Stimulated activated CD4-positive, alpha-beta T cell treated with anti-CD3 and anti-CD28 coated beads, Interleukin-4, amount 100 ng/mL, for 24 hours (primary cell): ENCODE results near the gene EPHA4.

Source experiments
- DNase-seq: peaks from one replicate; pipeline ENCODE4 v3.0.0-alpha.2; 2020

EPHA4 gene

GRCh38 chr2:221571025-221571550 lies 1.0 kb downstream of the EPHA4 start:
- DNase-seq, result peak; percentile 28

DNA sequence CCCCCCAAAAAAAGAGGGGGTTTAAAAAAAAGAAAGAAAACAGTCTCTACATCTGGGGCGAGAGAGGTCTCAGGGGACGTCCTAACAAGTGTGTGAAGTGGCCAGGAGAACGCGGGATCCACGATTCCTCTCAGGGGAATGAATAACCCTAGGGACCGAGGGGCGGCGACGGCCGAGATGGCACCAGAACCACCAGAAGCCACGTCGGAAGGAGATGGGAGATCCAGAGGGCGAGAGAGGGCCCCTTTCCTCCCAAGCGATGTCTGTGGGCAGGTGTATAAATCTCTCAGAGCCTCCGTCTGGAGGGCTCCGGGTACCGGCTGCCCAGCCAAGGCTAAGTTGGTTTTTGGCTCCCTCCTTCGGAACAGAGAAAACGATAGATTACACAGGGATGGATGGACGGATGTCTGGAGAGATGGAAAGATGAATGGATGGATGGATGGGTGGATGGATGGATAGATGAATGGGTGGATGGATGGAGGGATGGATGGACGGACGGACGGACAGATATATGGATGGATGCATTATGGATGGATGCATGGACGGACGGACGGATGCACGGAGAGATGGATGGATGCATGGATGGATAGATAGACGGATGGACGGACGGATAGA lies 1.7 kb downstream of the EPHA4 start:
- DNase-seq, result peak; percentile 12

DNA sequence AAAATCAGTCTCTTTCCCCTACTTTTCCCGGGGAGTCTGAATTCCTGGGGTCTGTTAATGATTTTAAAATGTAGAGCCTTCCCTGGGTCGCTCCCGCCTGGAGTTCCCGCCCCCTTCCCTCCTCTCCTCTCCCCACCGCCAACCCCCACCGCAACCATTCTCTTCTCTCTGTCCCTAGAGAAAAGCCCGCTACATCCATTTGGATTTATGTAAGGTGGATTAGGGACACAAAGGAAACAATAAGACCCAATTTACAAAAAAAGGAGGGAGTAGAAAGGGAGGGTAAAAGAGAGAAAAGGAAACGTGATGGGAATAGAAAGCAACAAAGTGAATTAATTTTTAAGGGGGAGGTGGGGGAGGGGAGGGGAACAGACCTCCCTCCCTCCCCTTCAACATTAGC lies 2.2 kb downstream of the EPHA4 start:
- DNase-seq, result no peak

DNA sequence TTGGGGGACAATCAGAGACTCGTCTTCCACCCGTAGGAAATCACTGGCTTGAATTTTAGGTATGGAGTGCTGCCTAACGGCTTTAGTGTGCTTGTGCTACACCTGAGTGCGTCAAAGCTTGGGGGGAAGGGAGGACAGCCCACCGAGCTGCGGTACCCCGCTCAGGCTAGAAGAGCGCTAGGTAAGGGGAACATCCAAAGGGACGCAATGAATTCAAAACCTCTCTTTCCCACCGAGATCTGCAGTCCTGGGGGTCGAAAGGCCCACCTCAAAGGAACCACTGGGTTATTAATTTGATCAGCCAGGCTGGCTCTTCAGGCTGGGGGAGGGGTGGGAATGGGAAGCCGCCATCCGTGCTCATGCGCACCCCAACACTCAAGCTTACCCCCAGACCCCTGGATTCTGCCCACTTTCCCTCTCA lies 2.7 kb downstream of the EPHA4 start:
- no peak for DNase-seq

DNA sequence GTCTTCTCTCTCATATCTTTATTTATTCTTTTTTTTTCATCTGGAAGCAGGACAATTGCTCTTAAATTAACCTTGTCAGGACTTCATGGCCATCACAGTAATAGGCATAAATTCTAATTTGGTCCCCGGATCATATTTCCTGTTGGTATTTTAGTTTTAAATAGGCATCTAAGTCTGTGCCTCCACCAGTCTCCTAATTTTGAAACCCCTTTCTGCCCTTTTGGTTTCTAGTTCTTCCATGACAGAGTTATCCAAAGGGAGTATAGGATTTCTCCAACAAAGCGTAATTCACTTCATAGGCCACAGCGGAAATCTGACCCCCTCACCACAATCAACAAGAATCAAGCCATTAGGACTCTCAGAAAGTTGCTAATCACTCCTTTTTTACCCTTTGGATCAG lies 3.8 kb downstream of the EPHA4 start:
- DNase-seq, result no peak

DNA sequence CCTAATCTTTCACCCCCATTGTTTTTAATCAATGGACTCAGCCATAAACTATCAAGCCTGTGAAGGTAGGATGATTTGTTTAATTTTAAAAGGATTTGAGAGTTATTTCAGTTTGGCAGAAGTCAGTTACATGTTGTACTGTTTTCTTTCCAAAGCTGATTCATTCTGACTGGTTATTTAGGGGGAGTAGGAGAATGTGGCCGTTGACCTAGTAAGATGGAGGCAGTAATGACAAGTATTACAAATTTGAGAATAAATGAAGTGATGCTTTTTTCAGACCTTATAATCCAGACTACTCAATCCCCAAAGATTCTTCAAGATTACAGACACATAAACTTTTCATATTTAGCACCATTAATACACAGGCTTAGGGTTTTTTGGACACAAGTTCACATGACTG lies 4.3 kb downstream of the EPHA4 start:
- no peak for DNase-seq

GRCh38 chr2:221567231-221567760 lies 4.8 kb downstream of the EPHA4 start:
- no peak for DNase-seq

- no peak for DNase-seq
These were observed 8.7 kb downstream of the EPHA4 start for GRCh38 chr2:221563270-221563985.

GRCh38 chr2:221562226-221562625 lies 9.9 kb downstream of the EPHA4 start:
- DNase-seq, result no peak

DNA sequence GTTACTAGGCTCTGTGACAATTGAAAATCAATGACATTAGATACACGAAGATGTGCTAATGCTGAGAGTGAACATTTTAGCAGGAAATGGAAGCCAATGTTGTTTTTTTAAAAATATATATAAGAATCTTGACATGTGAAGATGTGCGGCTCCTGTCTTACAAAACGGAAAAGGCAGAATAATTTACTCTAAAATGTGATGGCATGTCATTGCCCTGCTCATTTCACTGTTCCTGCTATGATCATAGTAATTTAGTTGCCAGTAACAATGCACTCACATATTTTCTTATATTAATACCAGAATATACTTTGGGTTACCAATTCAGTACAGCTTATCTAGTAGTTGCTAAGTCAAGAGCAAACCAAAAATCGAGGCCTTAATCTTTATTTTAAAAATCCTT lies 10.3 kb downstream of the EPHA4 start:
- no peak for DNase-seq

DNA sequence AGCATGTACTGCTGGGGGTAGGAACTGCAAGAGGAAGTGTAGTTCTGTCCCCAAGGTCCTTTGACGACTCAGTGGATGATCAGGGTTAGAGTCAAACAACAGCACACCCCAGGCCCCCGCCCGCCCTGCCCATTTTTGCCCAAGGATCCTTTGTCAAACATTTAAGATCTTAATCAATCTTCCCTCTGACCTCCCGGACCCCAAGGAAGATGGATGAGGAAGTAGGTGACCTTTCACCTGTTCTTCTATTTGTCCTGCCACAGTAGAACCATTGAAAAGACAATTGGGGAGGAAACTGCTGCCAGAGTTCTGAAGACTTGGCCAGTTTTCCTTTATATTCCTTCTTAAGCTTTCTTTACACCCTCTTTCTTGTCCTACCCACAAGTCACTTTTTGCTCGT lies 12.1 kb downstream of the EPHA4 start:
- no peak for DNase-seq

DNA sequence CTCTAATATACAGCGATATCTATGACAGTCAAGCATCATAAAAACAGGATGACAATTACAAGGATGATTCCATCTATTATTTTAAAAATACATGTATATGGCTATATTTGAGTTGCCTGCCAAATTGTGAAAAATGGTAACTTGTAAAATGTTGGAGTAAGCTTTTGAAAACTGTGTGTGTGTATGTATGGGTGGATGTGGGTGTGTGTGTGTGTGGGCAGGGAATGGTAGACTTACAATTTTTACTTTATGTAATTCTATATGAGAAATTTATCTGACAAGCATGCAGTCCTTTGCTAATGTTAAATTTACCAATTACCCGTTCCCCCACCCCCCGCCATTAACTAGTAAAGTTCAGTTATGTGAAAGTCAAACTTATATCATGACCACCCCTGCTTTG lies 14.0 kb downstream of the EPHA4 start:
- no peak for DNase-seq

DNA sequence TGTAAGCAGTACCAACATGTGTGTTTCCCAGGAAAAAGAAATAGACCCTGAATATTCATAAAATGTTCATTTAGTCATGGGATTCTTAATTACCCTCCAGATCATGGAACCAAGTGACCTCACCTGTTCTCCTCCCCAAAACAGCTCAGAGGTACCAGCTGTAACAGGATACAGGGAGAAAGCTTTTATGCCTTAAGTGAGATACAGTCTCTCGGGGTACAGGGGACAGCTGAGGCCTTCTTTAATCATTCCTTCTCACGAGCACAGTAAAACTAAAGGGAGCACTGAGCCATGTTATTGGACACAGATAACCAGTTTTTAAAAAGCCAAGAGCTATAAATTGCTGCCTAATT lies 16.6 kb downstream of the EPHA4 start:
- no peak for DNase-seq

GRCh38 chr2:221554769-221555493 lies 17.2 kb downstream of the EPHA4 start:
- peak; percentile 27 for DNase-seq

DNA sequence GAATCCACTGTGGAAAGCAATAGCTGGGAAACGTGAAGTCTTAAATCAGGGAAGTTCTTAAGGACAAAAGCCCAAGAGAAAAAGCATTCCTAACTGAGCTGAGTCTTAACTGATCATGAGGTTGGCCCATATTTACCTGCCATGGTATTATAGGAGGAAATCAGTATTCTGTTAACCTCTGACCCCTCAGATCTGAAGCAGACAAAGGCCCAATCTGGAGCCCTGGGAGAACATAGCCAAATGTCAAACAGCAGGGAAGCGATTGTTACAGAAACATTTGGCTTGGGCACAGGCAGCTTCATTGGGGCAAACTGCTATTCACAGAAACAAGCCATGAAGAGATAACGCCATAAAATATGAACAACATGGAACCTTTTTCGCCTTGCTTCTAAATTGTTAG lies 18.8 kb downstream of the EPHA4 start:
- no peak for DNase-seq

DNA sequence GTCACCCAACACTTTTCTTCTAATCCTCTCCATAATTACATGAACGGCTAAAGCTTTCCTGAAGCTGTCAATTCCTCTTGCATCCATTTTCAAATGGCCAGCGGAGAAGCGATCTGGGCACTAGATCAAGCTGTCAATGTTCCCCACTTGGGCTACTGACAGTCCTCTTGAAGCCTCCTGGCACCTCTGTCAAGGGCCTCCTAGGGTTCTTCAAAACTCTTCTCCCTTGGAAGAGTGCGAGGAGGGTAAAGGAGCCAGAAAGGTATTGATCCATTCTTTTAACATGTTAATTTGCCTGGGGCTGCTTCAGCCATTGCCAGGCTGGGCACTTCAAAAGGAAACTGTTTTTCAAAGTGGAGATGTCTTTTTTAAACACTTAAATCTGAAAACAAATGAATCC lies 19.8 kb downstream of the EPHA4 start:
- DNase-seq, result no peak

DNA sequence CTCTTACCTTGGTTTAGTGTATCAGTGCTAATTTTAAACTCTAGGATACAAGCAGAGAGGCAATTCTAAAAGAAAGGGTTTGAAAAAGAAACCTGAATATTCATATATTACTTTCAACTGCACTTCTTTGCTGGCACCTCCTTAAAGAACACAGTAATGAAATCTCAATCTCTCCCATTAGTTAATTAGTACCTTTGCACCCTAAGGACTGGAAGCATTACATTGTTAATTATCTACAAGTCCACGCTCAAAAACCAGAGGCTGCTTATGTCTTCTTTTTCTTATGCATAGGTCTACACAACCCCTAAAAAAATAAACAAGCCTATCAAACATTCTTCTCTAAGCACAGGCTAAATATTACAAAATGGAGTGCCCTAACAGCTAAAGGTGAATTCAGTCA lies 20.2 kb downstream of the EPHA4 start:
- no peak for DNase-seq

- no peak for DNase-seq
These were observed 23.0 kb downstream of the EPHA4 start for GRCh38 chr2:221549143-221549542.

DNA sequence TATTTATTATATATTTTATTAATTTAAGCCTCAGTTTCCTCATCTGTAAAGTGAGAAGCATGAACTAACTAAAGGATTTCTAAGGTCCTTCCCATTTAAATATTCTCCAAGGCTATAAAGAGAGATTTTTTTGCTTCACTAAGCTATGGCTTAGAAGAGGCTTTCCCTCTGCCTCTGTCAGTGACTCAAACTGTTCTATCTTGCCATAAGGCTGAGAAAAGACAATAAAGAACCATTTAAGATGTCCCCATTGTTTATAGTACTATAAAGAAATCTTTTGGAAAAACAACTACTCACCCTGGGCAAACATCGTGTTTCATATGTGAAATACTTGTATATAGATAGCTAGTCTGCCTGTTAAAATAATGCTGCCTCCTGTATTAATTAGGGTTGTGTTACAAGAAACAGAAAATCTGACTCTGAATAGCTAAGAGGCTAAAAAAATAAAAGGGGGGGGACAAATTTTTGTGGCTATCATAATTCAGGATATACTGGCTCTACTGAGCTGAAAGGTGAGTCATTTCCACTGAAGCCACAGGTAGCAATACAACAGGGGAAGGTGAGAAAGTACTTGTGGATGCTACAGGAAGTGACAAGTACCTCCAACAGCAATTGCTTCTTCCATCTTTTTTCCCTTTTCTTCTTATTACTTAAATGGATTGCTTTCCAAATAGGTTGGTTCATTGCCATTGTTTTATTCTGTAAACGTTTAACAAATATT lies 25.4 kb downstream of the EPHA4 start:
- no peak for DNase-seq

GRCh38 chr2:221541131-221541735 lies 30.9 kb downstream of the EPHA4 start:
- DNase-seq, result no peak

GRCh38 chr2:221539246-221539645 lies 32.9 kb downstream of the EPHA4 start:
- DNase-seq, result no peak

DNA sequence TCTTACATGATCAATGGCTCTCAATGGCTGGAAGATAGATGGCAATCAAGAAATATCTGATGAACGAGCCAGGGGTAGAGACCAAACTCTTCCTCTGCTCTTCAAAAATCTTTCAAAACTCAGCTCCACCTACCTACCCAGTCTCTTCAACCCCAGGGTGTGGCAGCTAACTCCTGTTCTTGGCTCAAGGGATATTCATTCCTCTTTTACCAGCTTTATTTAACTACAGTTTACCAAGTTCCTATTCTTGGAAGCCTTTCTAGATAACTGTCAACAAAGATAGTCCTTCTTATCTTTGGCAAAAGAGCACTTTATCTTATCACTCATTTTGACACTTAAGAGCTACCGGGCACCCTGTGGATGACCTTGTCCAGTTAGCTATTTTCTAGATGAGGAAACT lies 36.3 kb downstream of the EPHA4 start:
- DNase-seq, result no peak

DNA sequence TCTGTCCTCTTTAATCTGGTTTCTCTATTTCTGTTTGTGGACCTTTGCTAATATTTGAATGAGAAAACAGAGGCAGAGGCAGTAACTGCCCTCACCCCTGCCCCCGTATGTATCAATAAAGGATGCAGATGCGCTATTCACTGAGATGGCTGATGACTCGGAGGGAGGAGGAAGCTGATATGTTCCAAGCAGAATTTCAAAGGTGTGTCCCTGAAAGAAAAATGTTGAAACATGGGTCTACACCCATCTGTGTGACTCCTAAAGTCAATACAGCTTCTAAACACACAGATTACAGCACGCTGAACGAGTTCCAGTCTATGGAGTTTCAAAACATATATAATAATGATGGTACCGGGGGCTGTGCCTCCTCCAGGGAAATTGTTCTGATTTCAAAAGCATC lies 38.8 kb downstream of the EPHA4 start:
- no peak for DNase-seq
